ENCODE results near the gene PTRH2. TPM values are rescaled to one million over a fixed set of nuclear protein-coding genes. Genes with fewer than 3 reads are reported as not detected.

PTRH2 gene
- total RNA-seq, 1 experiment from 2014 or later: 40.8 TPM

DNA sequence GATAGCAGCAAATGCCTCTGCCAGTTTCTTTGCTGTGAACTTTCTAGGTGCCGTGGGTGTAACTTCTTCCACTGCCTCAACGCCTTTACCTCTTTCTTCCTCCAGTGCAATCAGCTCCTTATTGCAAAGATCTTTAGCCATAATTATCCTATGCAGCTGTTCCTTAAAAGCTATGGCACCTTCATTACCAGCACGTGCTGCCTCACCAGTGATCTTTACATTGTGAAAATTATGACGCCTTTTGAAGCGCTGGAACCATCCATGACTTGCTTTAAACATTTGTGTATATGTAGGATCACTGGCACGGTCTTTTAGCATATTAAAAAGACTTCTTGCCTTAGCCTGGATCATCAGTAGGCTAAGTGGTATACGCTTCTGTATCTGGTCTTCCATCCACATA lies 8.0 kb downstream of the PTRH2 start:
- WGBS (ENCODE audit: extremely low coverage, insufficient read length, low lambda C conversion rate): no CpG with 5 or more reads among the region's 7 CpGs
- Histone ChIP-seq H3K4me1 (ENCODE audit: insufficient read depth, low read length) (no peaks in the 10 kb centered on the region), H3K56ac (ENCODE audit: insufficient read length, low read depth, low read length) (no peak overlapping the region), H3K18ac (ENCODE audit: insufficient read length, low read depth, low read length) (no peak overlapping the region), H4K8ac (replicated peaks; ENCODE audit: insufficient read length, low read depth, low read length) (no peak overlapping the region), H3T11ph (ENCODE audit: low read length) (no peak overlapping the region), H2BK5ac (ENCODE audit: insufficient read length, low read length) (no peak overlapping the region), H3K23me2 (ENCODE audit: insufficient read length, low read depth, low read length, poor library complexity, severe bottlenecking) (no peaks in the 10 kb centered on the region), H3K4me2 (ENCODE audit: insufficient read depth, insufficient read length, low read length) (no peak overlapping the region), H2AK5ac (ENCODE audit: insufficient read length, low read length) (no peak overlapping the region), H3K14ac (ENCODE audit: insufficient read depth, low read length) (no peak overlapping the region), H3K79me1 (ENCODE audit: insufficient read depth, low read depth, low read length, poor library complexity, severe bottlenecking) (peaks cover 8% of the 10 kb centered on the region), H3K9ac (ENCODE audit: extremely low read depth, insufficient read length, low read length) (no peak overlapping the region), H2BK120ac (ENCODE audit: low read depth, low read length, poor library complexity, severe bottlenecking) (no peak overlapping the region), H3K4ac (ENCODE audit: low read depth, low read length) (no peak overlapping the region), H4K20me1 (ENCODE audit: control insufficient read depth, insufficient read depth, insufficient read length) (no peaks in the 10 kb centered on the region), H2BK20ac (ENCODE audit: low read depth, low read length, poor library complexity, severe bottlenecking) (no peak overlapping the region), H4K5ac (ENCODE audit: insufficient read length, low read depth, low read length) (no peak overlapping the region), H3K23ac (ENCODE audit: insufficient read length, low read depth, low read length) (no peak overlapping the region), H2BK12ac (ENCODE audit: insufficient read length, low read depth, low read length) (no peak overlapping the region), H2AFZ (ENCODE audit: low read length) (no peak overlapping the region), H3K27ac (ENCODE audit: insufficient read length, low read depth, low read length) (no peak overlapping the region), H2BK15ac (ENCODE audit: low read depth, low read length) (no peak overlapping the region), H3K9me3 (ENCODE audit: control insufficient read depth, low read depth, low read length) (no peaks in the 10 kb centered on the region), H3K79me2 (ENCODE audit: insufficient read depth, low read length) (peaks cover 31% of the 10 kb centered on the region; the same call in 1 of the 2 replicates), H3K27me3 (ENCODE audit: insufficient read depth, low read length) (no peaks in the 10 kb centered on the region), H4K91ac (ENCODE audit: insufficient read length, low read depth, low read length) (no peak overlapping the region)
- H3K27ac Mint-ChIP-seq: peak overlapping the region in 1 of 3 experiments; percentile 33; a peak in 2 of 7 replicates
- no peak overlapping the region for H3K4me3 Mint-ChIP-seq
- H3K9me3 Mint-ChIP-seq: no peaks in the 10 kb centered on the region
- peaks cover 19 to 60% (median 50%) of the 10 kb centered on the region in 3 experiments; a peak in 6 of 7 replicates for H3K36me3 Mint-ChIP-seq (ENCODE audit: insufficient read depth in 1 of 3, low read depth in 3 of 3)
- H3K27me3 Mint-ChIP-seq (ENCODE audit: low read depth): no peaks in the 10 kb centered on the region
- peaks cover 13 to 28% of the 10 kb centered on the region in 2 experiments for H3K4me1 Mint-ChIP-seq
- DNase-seq: no peak
- TF ChIP-seq, protein P1, sequence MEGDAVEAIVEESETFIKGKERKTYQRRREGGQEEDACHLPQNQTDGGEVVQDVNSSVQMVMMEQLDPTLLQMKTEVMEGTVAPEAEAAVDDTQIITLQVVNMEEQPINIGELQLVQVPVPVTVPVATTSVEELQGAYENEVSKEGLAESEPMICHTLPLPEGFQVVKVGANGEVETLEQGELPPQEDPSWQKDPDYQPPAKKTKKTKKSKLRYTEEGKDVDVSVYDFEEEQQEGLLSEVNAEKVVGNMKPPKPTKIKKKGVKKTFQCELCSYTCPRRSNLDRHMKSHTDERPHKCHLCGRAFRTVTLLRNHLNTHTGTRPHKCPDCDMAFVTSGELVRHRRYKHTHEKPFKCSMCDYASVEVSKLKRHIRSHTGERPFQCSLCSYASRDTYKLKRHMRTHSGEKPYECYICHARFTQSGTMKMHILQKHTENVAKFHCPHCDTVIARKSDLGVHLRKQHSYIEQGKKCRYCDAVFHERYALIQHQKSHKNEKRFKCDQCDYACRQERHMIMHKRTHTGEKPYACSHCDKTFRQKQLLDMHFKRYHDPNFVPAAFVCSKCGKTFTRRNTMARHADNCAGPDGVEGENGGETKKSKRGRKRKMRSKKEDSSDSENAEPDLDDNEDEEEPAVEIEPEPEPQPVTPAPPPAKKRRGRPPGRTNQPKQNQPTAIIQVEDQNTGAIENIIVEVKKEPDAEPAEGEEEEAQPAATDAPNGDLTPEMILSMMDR (conservative IDR thresholded peaks at IDR 0.05): no peak
